WI38 (cell line): Measurements from ENCODE around the gene XRCC5.

Source experiments
- H3K4me3 ChIP-seq: 2 replicates; pipeline ENCODE4 v1.5.1; 2011; ENCODE audit warnings: low read depth, mild to moderate bottlenecking, control low read depth, low read length
- CTCF ChIP-seq: IDR thresholded peaks from 2 replicates; pipeline ENCODE4 v1.5.1; 2012; ENCODE audit warnings: low read depth, mild to moderate bottlenecking, control low read depth, low read length

XRCC5 gene

GRCh38 chr2:216081012-216081411 lies 28.1 kb upstream of the XRCC5 start:
- no peak for TF ChIP-seq CTCF
- peak overlapping the region; percentile 76 for H3K4me3 ChIP-seq

GRCh38 chr2:216081487-216082116 lies 27.5 kb upstream of the XRCC5 start, which contains the start of the genes PECR and TMEM169:
Gene PECR (minus strand): TSS chr2:216081809. CDS start chr2:216081741, 68 bp downstream.
Gene TMEM169 (plus strand): TSS chr2:216081919. CDS start chr2:216095964, 14,045 bp downstream.
- peak within 1 kb of the TSS; percentile 76 for H3K4me3 ChIP-seq
- TF ChIP-seq CTCF, result no peak

- peak overlapping the region; percentile 76 for H3K4me3 ChIP-seq
- TF ChIP-seq CTCF, result no peak
Measured at GRCh38 chr2:216082117-216082711, 26.9 kb upstream of the XRCC5 start.

GRCh38 chr2:216082805-216083204 lies 26.3 kb upstream of the XRCC5 start:
- no peak overlapping the region for H3K4me3 ChIP-seq
- TF ChIP-seq CTCF, result no peak

GRCh38 chr2:216083464-216084281 lies 25.5 kb upstream of the XRCC5 start:
- H3K4me3 ChIP-seq, result no peak overlapping the region
- TF ChIP-seq CTCF, result no peak

- H3K4me3 ChIP-seq, result no peak overlapping the region
- no peak for TF ChIP-seq CTCF
Measured at GRCh38 chr2:216084547-216084946, 24.6 kb upstream of the XRCC5 start.
